WERI-Rb-1 (cell line): Measurements from ENCODE around the gene R3HDM1.
A peak's percentile ranks its signal among the peaks of the same experiment; 100 is the strongest.
"Not testable (repeated sequence)": the region's sequence is repeated elsewhere in the genome, so short reads cannot be mapped to it uniquely, and the experiment has no call there.

Experiments used
- DNase-seq: peaks from one replicate; pipeline ENCODE4 v3.0.0-alpha.2; 2020
- H3K27ac ChIP-seq: fragments of 250-450 bp; sonication (Bioruptor Pico); 2 replicates; pipeline ENCODE4 v1.5.1; 2020; ENCODE audit warnings: mild to moderate bottlenecking, moderate library complexity
- H3K27me3 ChIP-seq: fragments of 250-450 bp; sonication (Bioruptor Pico); 2 replicates; pipeline ENCODE4 v1.5.1; 2021; ENCODE audit warnings: mild to moderate bottlenecking, low read depth, moderate library complexity; ENCODE audit not compliant: insufficient read depth, severe bottlenecking
- H3K36me3 ChIP-seq: fragments of 250-450 bp; sonication (Bioruptor Pico); 2 replicates; pipeline ENCODE4 v1.5.1; 2020; ENCODE audit warnings: mild to moderate bottlenecking, moderate library complexity
- H3K4me3 ChIP-seq: 2 replicates; pipeline ENCODE4 v1.5.1; 2011; ENCODE audit warnings: low read depth, mild to moderate bottlenecking, control low read depth, low read length
- H3K9me3 ChIP-seq: fragments of 250-450 bp; sonication (Bioruptor Pico); 2 replicates; pipeline ENCODE4 v1.5.1; 2021; ENCODE audit warnings: mild to moderate bottlenecking, moderate library complexity; ENCODE audit not compliant: severe bottlenecking
- CTCF ChIP-seq: IDR thresholded peaks from 2 replicates; pipeline ENCODE4 v1.5.1; 2011; ENCODE audit warnings: low read depth, mild to moderate bottlenecking, control low read depth, inconsistent platforms, low read length

The R3HDM1 gene

GRCh38 chr2:135531231-135532197, at the start of gene R3HDM1:
TSS of gene R3HDM1 (plus strand) at chr2:135531484. CDS start at chr2:135604846, 73,362 bp downstream.
- peak; percentile 98 for DNase-seq
- Histone ChIP-seq H3K4me3 (peak within 1 kb of the TSS; percentile 61), H3K9me3 (no peaks in the 10 kb centered on the region), H3K27me3 (no peaks in the 10 kb centered on the region), H3K27ac (peak within 1 kb of the TSS; percentile 98), H3K36me3 (peaks cover 3% of the 10 kb centered on the region; the same call in 1 of the 2 replicates)
- peak; percentile 19; the same call in 1 of the 2 replicates for TF ChIP-seq CTCF

GRCh38 chr2:135485441-135485840, 45.8 kb upstream of the R3HDM1 start:
- no peak for TF ChIP-seq CTCF
- H3K27ac ChIP-seq = no peak overlapping the region
- no peaks in the 10 kb centered on the region; the same call in 1 of the 2 replicates for H3K36me3 ChIP-seq
- no peak for DNase-seq
- no peaks in the 10 kb centered on the region for H3K27me3 ChIP-seq
- H3K4me3 ChIP-seq = no peak overlapping the region
- H3K9me3 ChIP-seq = no peaks in the 10 kb centered on the region

- DNase-seq = no peak
- TF ChIP-seq CTCF = no peak
- H3K9me3 ChIP-seq = no peaks in the 10 kb centered on the region
- H3K27ac ChIP-seq = no peak overlapping the region
- no peak overlapping the region for H3K4me3 ChIP-seq
- H3K36me3 ChIP-seq = no peaks in the 10 kb centered on the region; the same call in 1 of the 2 replicates
- H3K27me3 ChIP-seq = no peaks in the 10 kb centered on the region
Observed at GRCh38 chr2:135490376-135490775, 40.9 kb upstream of the R3HDM1 start.

- Histone ChIP-seq H3K36me3 (no peaks in the 10 kb centered on the region; the same call in none of the 2 replicates), H3K27me3 (no peaks in the 10 kb centered on the region), H3K9me3 (peaks cover 6% of the 10 kb centered on the region), H3K4me3 (no peak overlapping the region), H3K27ac (no peak overlapping the region)
- TF ChIP-seq CTCF = no peak
- no peak for DNase-seq
Observed at GRCh38 chr2:135494503-135494902, 36.8 kb upstream of the R3HDM1 start.

GRCh38 chr2:135494917-135495316, 36.4 kb upstream of the R3HDM1 start:
- Histone ChIP-seq H3K9me3 (peaks cover 6% of the 10 kb centered on the region), H3K27me3 (no peaks in the 10 kb centered on the region), H3K36me3 (no peaks in the 10 kb centered on the region; the same call in none of the 2 replicates), H3K27ac (no peak overlapping the region), H3K4me3 (no peak overlapping the region)
- TF ChIP-seq CTCF = no peak
- no peak for DNase-seq

- H3K4me3 ChIP-seq, H3K36me3 ChIP-seq, H3K27me3 ChIP-seq, H3K9me3 ChIP-seq, H3K27ac ChIP-seq, DNase-seq: not testable (repeated sequence)
Observed at GRCh38 chr2:135498588-135498987, 32.7 kb upstream of the R3HDM1 start.
